SK-N-SH (cell line): ENCODE data around the gene ARHGEF37. TPM values are rescaled to one million over a fixed set of nuclear protein-coding genes. Genes with fewer than 3 reads are reported as not detected.

ENCODE experiments used
- CTCF ChIA-PET: fragments of 300-600, 350-600 bp; formaldehyde crosslinking; extraction: SDS; loops from one replicate; lab custom pipeline; 2021; lab: Yijun Ruan, JAX
- POLR2A ChIA-PET: fragments of 350-600 bp; sonication (Branson Sonifier 250); formaldehyde crosslinking; extraction: SDS; loops from one replicate; lab custom pipeline; 2020; ENCODE audit warnings: antibody characterized with exemption, inconsistent platforms; lab: Yijun Ruan, JAX
- DNase-seq: peaks from one replicate; pipeline ENCODE4 v3.0.0; 2012
- H2AFZ ChIP-seq: fragments of 200-600 bp; sonication (generic); 2 replicates; pipeline ENCODE4 v1.8.1; 2016; ENCODE audit warnings: antibody characterized with exemption, mild to moderate bottlenecking, low read depth
- H3F3A ChIP-seq: fragments of 200-600 bp; sonication (generic); replicated peaks from 2 replicates; pipeline ENCODE3; 2016; ENCODE audit warnings: antibody characterized with exemption, mild to moderate bottlenecking; ENCODE audit not compliant: insufficient read depth
- H3K27ac ChIP-seq, 2 experiments: fragments of 200-500 bp in 1 of 2; fragments of 200-600 bp in 1 of 2; sonication (Bioruptor generic) in 1 of 2; sonication (generic), shearing (Covaris generic) in 1 of 2; 2 replicates each; pipeline versions ENCODE4 v1.5.1 to v1.6.1; 2014 to 2016; ENCODE audit warnings: low read depth in 2 of 2, inconsistent platforms in 1 of 2, low read length in 1 of 2, mild to moderate bottlenecking in 1 of 2, mixed read lengths in 1 of 2
- H3K27me3 ChIP-seq: fragments of 200-600 bp; sonication (generic), shearing (Covaris generic); 2 replicates; pipeline ENCODE4 v1.6.1; 2016; ENCODE audit warnings: mixed run types; ENCODE audit not compliant: insufficient read depth
- H3K36me3 ChIP-seq, 2 experiments: fragments of 200-500 bp in 1 of 2; fragments of 200-600 bp in 1 of 2; sonication (Bioruptor generic) in 1 of 2; sonication (generic) in 1 of 2; replicated peaks in 1 of 2; 2 replicates each; pipeline versions ENCODE3 to v1.5.1; 2014 to 2016; ENCODE audit warnings: low read length in 1 of 2, mild to moderate bottlenecking in 1 of 2; ENCODE audit not compliant: insufficient read depth in 2 of 2, control insufficient read depth in 1 of 2
- H3K4me1 ChIP-seq, 2 experiments: fragments of 200-500 bp in 1 of 2; fragments of 200-600 bp in 1 of 2; sonication (Bioruptor generic) in 1 of 2; sonication (generic), shearing (Covaris generic) in 1 of 2; 2 replicates each; pipeline versions ENCODE4 v1.5.1 to v1.6.1; 2014 to 2016; ENCODE audit warnings: low read depth in 1 of 2, low read length in 1 of 2, mixed run types in 1 of 2; ENCODE audit not compliant: insufficient read depth in 2 of 2, control insufficient read depth in 1 of 2
- H3K4me2 ChIP-seq: fragments of 200-600 bp; sonication (generic), shearing (Covaris generic); 2 replicates; pipeline ENCODE4 v1.6.1; 2017; ENCODE audit warnings: mixed run types
- H3K4me3 ChIP-seq, 2 experiments: fragments of 200-500 bp in 1 of 2; fragments of 200-600 bp in 1 of 2; sonication (Bioruptor generic) in 1 of 2; sonication (generic), shearing (Covaris generic) in 1 of 2; 2 replicates each; pipeline versions ENCODE4 v1.5.1 to v1.8.1; 2014 to 2016; ENCODE audit warnings: low read depth in 2 of 2, inconsistent platforms in 1 of 2, low read length in 1 of 2, mild to moderate bottlenecking in 1 of 2, mixed read lengths in 1 of 2, moderate library complexity in 1 of 2
- H3K79me2 ChIP-seq: fragments of 200-600 bp; sonication (generic); 2 replicates; pipeline ENCODE4 v1.8.1; 2017; ENCODE audit warnings: mild to moderate bottlenecking; ENCODE audit not compliant: insufficient read depth
- H3K9ac ChIP-seq: fragments of 200-600 bp; sonication (generic); 2 replicates; pipeline ENCODE4 v1.6.1; 2017; ENCODE audit warnings: mixed run types
- H3K9me2 ChIP-seq: fragments of 200-600 bp; sonication (generic); 2 replicates; pipeline ENCODE4 v1.6.1; 2017; ENCODE audit warnings: mixed run types
- H3K9me3 ChIP-seq: fragments of 200-600 bp; sonication (generic); 2 replicates; pipeline ENCODE4 v1.6.1; 2017; ENCODE audit warnings: mixed run types, mild to moderate bottlenecking, moderate library complexity
- H4K20me1 ChIP-seq: fragments of 200-600 bp; sonication (generic); 2 replicates; pipeline ENCODE4 v1.6.1; 2017; ENCODE audit warnings: mild to moderate bottlenecking, mixed run types; ENCODE audit not compliant: insufficient read depth
- CHD2 ChIP-seq: fragments of 150-350 bp; IDR thresholded peaks from 2 replicates; pipeline ENCODE4 v1.6.1; 2018; ENCODE audit warnings: low read length; ENCODE audit not compliant: partially characterized antibody
- ELF1 ChIP-seq: IDR thresholded peaks from 2 replicates; pipeline ENCODE4 v1.4.0; 2012
- FOSL2 ChIP-seq: IDR thresholded peaks from 2 replicates; pipeline ENCODE4 v1.4.0; 2012; ENCODE audit warnings: low read depth, mild to moderate bottlenecking, moderate library complexity, borderline replicate concordance
- GABPA ChIP-seq: IDR thresholded peaks from 2 replicates; pipeline ENCODE4 v1.4.0; 2012; ENCODE audit warnings: low read depth, mild to moderate bottlenecking
- MEF2A ChIP-seq: IDR thresholded peaks from 2 replicates; pipeline ENCODE4 v1.4.0; 2012; ENCODE audit warnings: low read depth, borderline replicate concordance
- NRF1 ChIP-seq: IDR thresholded peaks from 2 replicates; pipeline ENCODE4 v1.6.1; 2012; ENCODE audit warnings: low read depth, mild to moderate bottlenecking, low read length
- RAD21 ChIP-seq: IDR thresholded peaks from 2 replicates; pipeline ENCODE4 v1.6.1; 2012; ENCODE audit warnings: mild to moderate bottlenecking, low read length
- RXRA ChIP-seq: IDR thresholded peaks from 2 replicates; pipeline ENCODE4 v1.4.0; 2012; ENCODE audit warnings: low read depth, mild to moderate bottlenecking, borderline replicate concordance
- TEAD4 ChIP-seq: IDR thresholded peaks from 2 replicates; pipeline ENCODE4 v1.4.0; 2012; ENCODE audit warnings: mild to moderate bottlenecking, borderline replicate concordance; ENCODE audit not compliant: insufficient read depth
- YY1 ChIP-seq: IDR thresholded peaks from 2 replicates; pipeline ENCODE4 v1.4.0; 2012; ENCODE audit warnings: low read depth, mild to moderate bottlenecking
- WGBS: methylation state at CpG from one replicate; pipeline ENCODE4 v1.1.6; 2017; ENCODE audit warnings: low lambda C conversion rate; 5-methylcytosine and 5-hydroxymethylcytosine counted together
- polyA plus RNA-seq, 3 experiments: library from polyadenylated mRNA; depleted of rRNA; stranded (reverse); fragments of >200 nt; gene quantifications; 2 replicates each; pipeline ENCODE4 v1.2.3, GENCODE V29; 2012
- TF ChIP-seq, protein P1 (sequence below): IDR thresholded peaks from 2 replicates; pipeline ENCODE4 v1.4.0; 2012; ENCODE audit warnings: low read depth, borderline replicate concordance
- TF ChIP-seq, protein P2 (sequence below): fragments of 150-350 bp; IDR thresholded peaks from 2 replicates; pipeline ENCODE4 v1.6.1; 2016; ENCODE audit warnings: mild to moderate bottlenecking, low read depth, low read length
- TF ChIP-seq, protein P3 (sequence below): IDR thresholded peaks from 2 replicates; pipeline ENCODE4; 2012

Gene ARHGEF37
- polyA plus RNA-seq, 1 of the 3 experiments (the other 2 are of a cell fraction): 0.94 TPM

DNA sequence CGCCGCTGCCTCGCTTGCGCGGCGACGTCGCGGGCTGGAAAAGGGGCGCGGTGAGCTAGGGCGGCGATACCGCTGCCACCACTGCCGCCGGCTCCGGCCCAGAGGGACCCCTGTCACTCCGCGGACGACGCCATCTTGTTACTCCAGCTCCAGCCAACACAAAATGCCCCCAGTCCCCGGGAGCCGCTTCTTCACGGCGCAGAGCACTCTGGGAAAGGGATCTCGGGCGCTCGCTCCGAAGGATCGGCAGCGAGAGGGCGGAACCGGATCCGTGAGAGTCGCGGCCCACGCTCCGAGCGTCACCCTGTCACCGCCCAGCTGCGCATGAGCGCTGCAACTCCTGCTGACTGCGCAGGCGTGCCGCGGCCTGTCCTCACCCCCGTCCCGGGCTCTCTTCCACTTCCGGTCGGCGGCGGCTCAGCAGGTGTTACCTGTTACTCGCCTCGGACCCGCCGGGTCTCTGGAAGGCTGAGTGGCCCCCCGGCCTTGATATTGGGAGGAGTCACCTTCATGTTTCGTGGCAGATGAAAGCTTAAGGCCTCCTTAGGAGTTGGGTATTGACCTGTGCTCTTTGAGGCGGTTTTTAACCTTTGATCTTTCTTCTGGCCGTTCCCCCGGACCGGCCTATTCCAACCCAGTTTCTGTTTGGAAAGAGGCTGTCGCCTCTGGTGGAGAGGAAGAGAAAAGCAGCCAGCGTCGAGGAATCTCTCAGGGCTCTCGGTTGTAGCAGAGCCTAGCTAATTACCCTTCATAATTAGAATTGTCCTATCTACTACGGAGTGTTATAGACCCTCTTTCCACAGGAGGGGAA, 29.9 kb upstream of the ARHGEF37 start, which contains the start of gene CSNK1A1 (continued):
- TF ChIP-seq, protein P1, sequence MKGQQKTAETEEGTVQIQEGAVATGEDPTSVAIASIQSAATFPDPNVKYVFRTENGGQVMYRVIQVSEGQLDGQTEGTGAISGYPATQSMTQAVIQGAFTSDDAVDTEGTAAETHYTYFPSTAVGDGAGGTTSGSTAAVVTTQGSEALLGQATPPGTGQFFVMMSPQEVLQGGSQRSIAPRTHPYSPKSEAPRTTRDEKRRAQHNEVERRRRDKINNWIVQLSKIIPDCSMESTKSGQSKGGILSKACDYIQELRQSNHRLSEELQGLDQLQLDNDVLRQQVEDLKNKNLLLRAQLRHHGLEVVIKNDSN: no peak
- TF ChIP-seq ELF1: peak; percentile 87
- TF ChIP-seq YY1: peak; percentile 94
- no peak for TF ChIP-seq MEF2A
- TF ChIP-seq, all 33 proteins: peak for 19

DNA sequence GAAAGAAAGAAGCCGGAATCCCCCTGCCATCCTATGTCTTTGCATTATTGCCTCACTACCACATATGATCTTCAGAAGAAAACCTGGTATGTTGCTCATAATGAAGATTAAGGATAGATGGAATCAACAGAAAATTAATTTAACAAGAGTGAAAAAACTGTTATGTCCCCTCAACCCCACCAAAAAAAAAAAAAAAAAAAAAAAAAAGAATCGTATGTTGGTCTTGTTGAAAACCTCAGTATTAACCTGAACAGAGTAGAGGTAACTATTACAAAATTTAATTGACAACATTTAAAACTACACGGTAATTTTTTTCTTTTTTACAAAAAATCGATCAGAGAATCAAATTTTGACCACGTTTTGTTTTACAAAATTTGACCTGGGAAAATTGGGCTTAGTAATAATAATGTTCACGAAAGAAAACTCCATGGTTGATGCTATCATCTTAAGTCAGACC, 29.2 kb upstream of the ARHGEF37 start:
- peak overlapping the region; percentile 79 for H3K4me2 ChIP-seq
- TF ChIP-seq RXRA: no peak
- TF ChIP-seq GABPA: no peak
- TF ChIP-seq NRF1: no peak
- TF ChIP-seq YY1: no peak
- TF ChIP-seq RAD21: no peak
- H2AFZ ChIP-seq: peak overlapping the region; percentile 41; the same call in 1 of the 2 replicates
- WGBS: 27% methylated on average over 6 of the region's 6 CpGs
- ChIA-PET POLR2A (interaction anchor here (0.8 to 1.8 kb wide), 12 partner anchors 9 to 232 kb away, joined by 3 to 7 read pairs (median 4); partner anchors contain the start of genes GRPEL2 and PCYOX1L), CTCF (interaction anchor here (0.5 to 7.0 kb wide), 31 partner anchors 10 to 276 kb away, joined by 3 to 79 read pairs (median 4); partner anchors contain the start of genes ARHGEF37 and PCYOX1L)
- no peaks in the 10 kb centered on the region for H3K9me2 ChIP-seq
- peaks cover 7% of the 10 kb centered on the region; the same call in 1 of the 2 replicates for H4K20me1 ChIP-seq
- peak overlapping the region; percentile 88 to 95 for H3K4me3 ChIP-seq
- no peak for DNase-seq
- H3F3A ChIP-seq: peaks cover 12% of the 10 kb centered on the region
- peak overlapping the region; percentile 92 to 96 for H3K27ac ChIP-seq
- H3K79me2 ChIP-seq: peaks cover 52% of the 10 kb centered on the region
- no peaks in the 10 kb centered on the region for H3K27me3 ChIP-seq
- peaks cover 12 to 30% of the 10 kb centered on the region in 2 experiments for H3K36me3 ChIP-seq
- peak overlapping the region; percentile 100 for H3K9ac ChIP-seq
- H3K4me1 ChIP-seq: peaks cover 4 to 12% of the 10 kb centered on the region in 2 experiments; a peak in 3 of 4 replicates
- no peaks in the 10 kb centered on the region for H3K9me3 ChIP-seq

DNA sequence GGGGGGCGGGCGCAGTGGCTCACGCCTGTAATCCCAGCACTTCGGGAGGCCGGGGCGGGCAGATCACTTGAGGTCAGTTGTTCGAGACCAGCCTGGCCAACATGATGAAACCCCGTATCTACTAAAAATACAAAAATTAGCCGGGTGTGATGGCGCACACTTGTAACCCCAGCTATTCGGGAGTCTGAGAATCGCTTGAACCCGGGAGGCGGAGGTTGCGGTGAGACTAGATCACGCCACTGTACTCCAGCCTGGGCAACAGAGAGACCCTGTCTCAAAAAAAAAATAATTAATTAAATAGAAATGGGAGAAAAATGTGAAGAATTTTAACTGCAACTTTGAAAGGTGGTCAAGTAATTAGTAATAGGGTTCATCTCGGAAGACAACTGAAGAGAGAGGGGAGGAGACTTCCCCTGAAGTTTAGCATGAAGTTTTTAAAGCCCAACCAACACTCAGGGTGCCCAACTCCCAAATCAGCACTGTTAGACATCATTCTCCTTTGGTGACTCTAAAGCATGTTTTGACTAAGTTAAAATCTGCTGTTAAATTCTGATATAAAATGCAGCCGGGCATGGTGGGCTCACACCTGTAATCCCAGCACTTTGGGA, 28.6 kb upstream of the ARHGEF37 start:
- Histone ChIP-seq H3K4me1 (peaks cover 3 to 8% of the 10 kb centered on the region in 2 experiments; a peak in 2 of 4 replicates), H3K4me2 (peak overlapping the region; percentile 79; the same call in 1 of the 2 replicates)

More for the DNA sequence above, 28.6 kb upstream of the ARHGEF37 start:
- H3K9ac ChIP-seq: peak overlapping the region; percentile 100; the same call in 1 of the 2 replicates
- H3F3A ChIP-seq: peaks cover 12% of the 10 kb centered on the region
- H3K79me2 ChIP-seq: peaks cover 46% of the 10 kb centered on the region
- peaks cover 6 to 24% of the 10 kb centered on the region in 2 experiments for H3K36me3 ChIP-seq
- H3K9me3 ChIP-seq: no peaks in the 10 kb centered on the region
- TF ChIP-seq, protein P2, sequence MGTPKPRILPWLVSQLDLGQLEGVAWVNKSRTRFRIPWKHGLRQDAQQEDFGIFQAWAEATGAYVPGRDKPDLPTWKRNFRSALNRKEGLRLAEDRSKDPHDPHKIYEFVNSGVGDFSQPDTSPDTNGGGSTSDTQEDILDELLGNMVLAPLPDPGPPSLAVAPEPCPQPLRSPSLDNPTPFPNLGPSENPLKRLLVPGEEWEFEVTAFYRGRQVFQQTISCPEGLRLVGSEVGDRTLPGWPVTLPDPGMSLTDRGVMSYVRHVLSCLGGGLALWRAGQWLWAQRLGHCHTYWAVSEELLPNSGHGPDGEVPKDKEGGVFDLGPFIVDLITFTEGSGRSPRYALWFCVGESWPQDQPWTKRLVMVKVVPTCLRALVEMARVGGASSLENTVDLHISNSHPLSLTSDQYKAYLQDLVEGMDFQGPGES: no peak
- TF ChIP-seq RXRA (no peak), GABPA (no peak), CHD2 (no peak), TEAD4 (no peak), FOSL2 (no peak)
- TF ChIP-seq, protein P3, sequence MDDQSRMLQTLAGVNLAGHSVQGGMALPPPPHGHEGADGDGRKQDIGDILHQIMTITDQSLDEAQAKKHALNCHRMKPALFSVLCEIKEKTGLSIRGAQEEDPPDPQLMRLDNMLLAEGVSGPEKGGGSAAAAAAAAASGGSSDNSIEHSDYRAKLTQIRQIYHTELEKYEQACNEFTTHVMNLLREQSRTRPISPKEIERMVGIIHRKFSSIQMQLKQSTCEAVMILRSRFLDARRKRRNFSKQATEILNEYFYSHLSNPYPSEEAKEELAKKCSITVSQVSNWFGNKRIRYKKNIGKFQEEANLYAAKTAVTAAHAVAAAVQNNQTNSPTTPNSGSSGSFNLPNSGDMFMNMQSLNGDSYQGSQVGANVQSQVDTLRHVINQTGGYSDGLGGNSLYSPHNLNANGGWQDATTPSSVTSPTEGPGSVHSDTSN: no peak
- H3K27ac ChIP-seq: peak overlapping the region in 1 of 2 experiments; percentile 96; a peak in 2 of 4 replicates
- no peaks in the 10 kb centered on the region for H3K27me3 ChIP-seq
- H4K20me1 ChIP-seq: peaks cover under 1% of the 10 kb centered on the region; the same call in 1 of the 2 replicates
- no peaks in the 10 kb centered on the region for H3K9me2 ChIP-seq
- H2AFZ ChIP-seq: no peak overlapping the region
- no peak for DNase-seq
- H3K4me3 ChIP-seq: no peak overlapping the region
- ChIA-PET CTCF (interaction anchor here (0.5 to 7.0 kb wide), 15 partner anchors 9 to 195 kb away, joined by 3 to 79 read pairs (median 6); partner anchors contain the start of gene PCYOX1L), POLR2A (interaction anchor here (1.5 kb wide), 1 partner anchor 107 kb away, joined by 4 read pairs; no protein-coding TSS in a partner anchor)
- WGBS: 93% methylated on average over 18 of the region's 18 CpGs
